ENCODE results near the gene CCDC167. TPM values are rescaled to one million over a fixed set of nuclear protein-coding genes. Genes with fewer than 3 reads are reported as not detected.

CCDC167 gene
- total and polyA plus RNA-seq, 2 of the 8 experiments (the other 6 are each of a cell fraction or from before 2014, with no cell fraction given) = 11.0 to 26.5 TPM

DNA sequence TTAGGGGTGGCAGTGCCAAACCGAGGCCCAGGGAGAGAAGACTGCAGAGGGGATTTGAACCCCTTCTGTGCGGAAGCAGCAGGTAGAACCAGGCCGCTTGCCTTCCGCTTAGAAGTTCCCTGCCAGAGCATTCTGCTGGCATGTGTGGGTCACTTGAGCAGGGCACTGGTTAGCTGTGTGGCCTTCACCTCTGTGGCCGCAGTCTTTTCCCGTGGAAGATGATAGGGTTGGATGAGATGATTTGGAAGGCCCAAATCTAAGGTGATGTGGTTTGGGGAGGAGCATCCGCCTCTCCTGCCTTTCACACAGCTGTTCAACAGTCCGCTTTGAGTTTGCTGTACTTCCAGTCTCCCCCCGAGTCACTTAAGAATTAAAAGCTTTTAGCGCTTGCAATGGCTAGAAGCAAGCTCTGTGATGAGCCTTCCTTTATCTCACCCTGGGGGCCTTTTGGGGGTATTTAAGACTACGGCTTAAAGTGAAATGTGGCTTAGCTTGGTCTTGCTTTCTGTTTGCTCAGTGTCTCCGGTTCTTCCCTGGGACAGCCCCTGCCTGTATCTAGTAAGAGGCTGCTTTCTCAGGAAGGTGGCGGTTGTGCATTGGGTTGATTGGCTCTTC, 65.9 kb downstream of the CCDC167 start (continued):
- TF ChIP-seq, protein P1, sequence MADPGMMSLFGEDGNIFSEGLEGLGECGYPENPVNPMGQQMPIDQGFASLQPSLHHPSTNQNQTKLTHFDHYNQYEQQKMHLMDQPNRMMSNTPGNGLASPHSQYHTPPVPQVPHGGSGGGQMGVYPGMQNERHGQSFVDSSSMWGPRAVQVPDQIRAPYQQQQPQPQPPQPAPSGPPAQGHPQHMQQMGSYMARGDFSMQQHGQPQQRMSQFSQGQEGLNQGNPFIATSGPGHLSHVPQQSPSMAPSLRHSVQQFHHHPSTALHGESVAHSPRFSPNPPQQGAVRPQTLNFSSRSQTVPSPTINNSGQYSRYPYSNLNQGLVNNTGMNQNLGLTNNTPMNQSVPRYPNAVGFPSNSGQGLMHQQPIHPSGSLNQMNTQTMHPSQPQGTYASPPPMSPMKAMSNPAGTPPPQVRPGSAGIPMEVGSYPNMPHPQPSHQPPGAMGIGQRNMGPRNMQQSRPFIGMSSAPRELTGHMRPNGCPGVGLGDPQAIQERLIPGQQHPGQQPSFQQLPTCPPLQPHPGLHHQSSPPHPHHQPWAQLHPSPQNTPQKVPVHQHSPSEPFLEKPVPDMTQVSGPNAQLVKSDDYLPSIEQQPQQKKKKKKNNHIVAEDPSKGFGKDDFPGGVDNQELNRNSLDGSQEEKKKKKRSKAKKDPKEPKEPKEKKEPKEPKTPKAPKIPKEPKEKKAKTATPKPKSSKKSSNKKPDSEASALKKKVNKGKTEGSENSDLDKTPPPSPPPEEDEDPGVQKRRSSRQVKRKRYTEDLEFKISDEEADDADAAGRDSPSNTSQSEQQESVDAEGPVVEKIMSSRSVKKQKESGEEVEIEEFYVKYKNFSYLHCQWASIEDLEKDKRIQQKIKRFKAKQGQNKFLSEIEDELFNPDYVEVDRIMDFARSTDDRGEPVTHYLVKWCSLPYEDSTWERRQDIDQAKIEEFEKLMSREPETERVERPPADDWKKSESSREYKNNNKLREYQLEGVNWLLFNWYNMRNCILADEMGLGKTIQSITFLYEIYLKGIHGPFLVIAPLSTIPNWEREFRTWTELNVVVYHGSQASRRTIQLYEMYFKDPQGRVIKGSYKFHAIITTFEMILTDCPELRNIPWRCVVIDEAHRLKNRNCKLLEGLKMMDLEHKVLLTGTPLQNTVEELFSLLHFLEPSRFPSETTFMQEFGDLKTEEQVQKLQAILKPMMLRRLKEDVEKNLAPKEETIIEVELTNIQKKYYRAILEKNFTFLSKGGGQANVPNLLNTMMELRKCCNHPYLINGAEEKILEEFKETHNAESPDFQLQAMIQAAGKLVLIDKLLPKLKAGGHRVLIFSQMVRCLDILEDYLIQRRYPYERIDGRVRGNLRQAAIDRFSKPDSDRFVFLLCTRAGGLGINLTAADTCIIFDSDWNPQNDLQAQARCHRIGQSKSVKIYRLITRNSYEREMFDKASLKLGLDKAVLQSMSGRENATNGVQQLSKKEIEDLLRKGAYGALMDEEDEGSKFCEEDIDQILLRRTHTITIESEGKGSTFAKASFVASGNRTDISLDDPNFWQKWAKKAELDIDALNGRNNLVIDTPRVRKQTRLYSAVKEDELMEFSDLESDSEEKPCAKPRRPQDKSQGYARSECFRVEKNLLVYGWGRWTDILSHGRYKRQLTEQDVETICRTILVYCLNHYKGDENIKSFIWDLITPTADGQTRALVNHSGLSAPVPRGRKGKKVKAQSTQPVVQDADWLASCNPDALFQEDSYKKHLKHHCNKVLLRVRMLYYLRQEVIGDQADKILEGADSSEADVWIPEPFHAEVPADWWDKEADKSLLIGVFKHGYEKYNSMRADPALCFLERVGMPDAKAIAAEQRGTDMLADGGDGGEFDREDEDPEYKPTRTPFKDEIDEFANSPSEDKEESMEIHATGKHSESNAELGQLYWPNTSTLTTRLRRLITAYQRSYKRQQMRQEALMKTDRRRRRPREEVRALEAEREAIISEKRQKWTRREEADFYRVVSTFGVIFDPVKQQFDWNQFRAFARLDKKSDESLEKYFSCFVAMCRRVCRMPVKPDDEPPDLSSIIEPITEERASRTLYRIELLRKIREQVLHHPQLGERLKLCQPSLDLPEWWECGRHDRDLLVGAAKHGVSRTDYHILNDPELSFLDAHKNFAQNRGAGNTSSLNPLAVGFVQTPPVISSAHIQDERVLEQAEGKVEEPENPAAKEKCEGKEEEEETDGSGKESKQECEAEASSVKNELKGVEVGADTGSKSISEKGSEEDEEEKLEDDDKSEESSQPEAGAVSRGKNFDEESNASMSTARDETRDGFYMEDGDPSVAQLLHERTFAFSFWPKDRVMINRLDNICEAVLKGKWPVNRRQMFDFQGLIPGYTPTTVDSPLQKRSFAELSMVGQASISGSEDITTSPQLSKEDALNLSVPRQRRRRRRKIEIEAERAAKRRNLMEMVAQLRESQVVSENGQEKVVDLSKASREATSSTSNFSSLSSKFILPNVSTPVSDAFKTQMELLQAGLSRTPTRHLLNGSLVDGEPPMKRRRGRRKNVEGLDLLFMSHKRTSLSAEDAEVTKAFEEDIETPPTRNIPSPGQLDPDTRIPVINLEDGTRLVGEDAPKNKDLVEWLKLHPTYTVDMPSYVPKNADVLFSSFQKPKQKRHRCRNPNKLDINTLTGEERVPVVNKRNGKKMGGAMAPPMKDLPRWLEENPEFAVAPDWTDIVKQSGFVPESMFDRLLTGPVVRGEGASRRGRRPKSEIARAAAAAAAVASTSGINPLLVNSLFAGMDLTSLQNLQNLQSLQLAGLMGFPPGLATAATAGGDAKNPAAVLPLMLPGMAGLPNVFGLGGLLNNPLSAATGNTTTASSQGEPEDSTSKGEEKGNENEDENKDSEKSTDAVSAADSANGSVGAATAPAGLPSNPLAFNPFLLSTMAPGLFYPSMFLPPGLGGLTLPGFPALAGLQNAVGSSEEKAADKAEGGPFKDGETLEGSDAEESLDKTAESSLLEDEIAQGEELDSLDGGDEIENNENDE (IDR thresholded peaks at IDR 0.05; ENCODE audit: insufficient replicate concordance, low read length) = no peak
- no peak for TF ChIP-seq BCL11A (IDR thresholded peaks at IDR 0.05; ENCODE audit: low read depth in 2 of 2, low read length in 2 of 2)
- no peak for TF ChIP-seq GTF2F1 (IDR thresholded peaks at IDR 0.05; ENCODE audit: borderline replicate concordance, low read depth, low read length)
- TF ChIP-seq TCF12 (IDR thresholded peaks at IDR 0.05; ENCODE audit: low read depth, low read length) = no peak
- TF ChIP-seq YY1 (IDR thresholded peaks at IDR 0.05; ENCODE audit: low read depth, low read length) = no peak
- no peak for TF ChIP-seq BRCA1 (IDR thresholded peaks at IDR 0.05; ENCODE audit: low read depth, low read length)
- no peak for TF ChIP-seq FOSL1 (IDR thresholded peaks at IDR 0.05; ENCODE audit: insufficient read depth, low read depth, low read length)
- TF ChIP-seq SRF (IDR thresholded peaks at IDR 0.05; ENCODE audit: low read depth, low read length) = no peak
- no peak for TF ChIP-seq CBX5 (IDR thresholded peaks at IDR 0.05; ENCODE audit: low read depth, low read length)
- TF ChIP-seq CHD2 (IDR thresholded peaks at IDR 0.05; ENCODE audit: low read length) = no peak
- TF ChIP-seq RNF2 (IDR thresholded peaks at IDR 0.05; ENCODE audit: borderline replicate concordance, low read depth, low read length, missing control alignments, poor library complexity, severe bottlenecking) = no peak
- TF ChIP-seq KDM5A (IDR thresholded peaks at IDR 0.05; ENCODE audit: low read length) = no peak
